Activated naive CD4-positive, alpha-beta T cell treated with anti-CD3 and anti-CD28 coated beads, Interleukin-2, amount 50 U/mL, for 72 hours (primary cell): ENCODE measurements around the gene DNAJC6. TPM values are rescaled to one million over a fixed set of nuclear protein-coding genes. Genes with fewer than 3 reads are reported as not detected.
"Not testable (repeated sequence)": the region's sequence is repeated elsewhere in the genome, so short reads cannot be mapped to it uniquely, and the experiment has no call there.

ENCODE experiments used
- ATAC-seq, 2 donors: fragments of 150-1000 bp; cut with Tn5 transposase; 2 replicates each; pipeline ENCODE4 v1.10.0; 2021; ENCODE audit warnings: mild to moderate bottlenecking in 2 of 2, moderate library complexity in 2 of 2
- DNase-seq, 2 donors: peaks; one replicate each; pipeline ENCODE4 v3.0.0; 2021 to 2022; ENCODE audit warnings: low spot score in 2 of 2
- H3K27ac Mint-ChIP-seq, 2 donors: one replicate each; pipeline ENCODE4 v1.8.0; 2022; ENCODE audit warnings: mild to moderate bottlenecking in 2 of 2, mixed read lengths in 2 of 2
- H3K36me3 Mint-ChIP-seq, 2 donors: one replicate each; pipeline ENCODE4 v1.8.0; 2022; ENCODE audit warnings: mixed read lengths in 2 of 2
- H3K9me3 Mint-ChIP-seq, 2 donors: one replicate each; pipeline ENCODE4 v1.8.0; 2022; ENCODE audit warnings: mixed read lengths in 2 of 2
- total RNA-seq, 2 donors: library from RNA; stranded (reverse); gene quantifications; one replicate each; pipeline ENCODE4 v1.2.3, GENCODE V29; 2022

Gene DNAJC6
- total RNA-seq, 2 donors from 2014 or later: 0.91 to 3.1 TPM

DNA sequence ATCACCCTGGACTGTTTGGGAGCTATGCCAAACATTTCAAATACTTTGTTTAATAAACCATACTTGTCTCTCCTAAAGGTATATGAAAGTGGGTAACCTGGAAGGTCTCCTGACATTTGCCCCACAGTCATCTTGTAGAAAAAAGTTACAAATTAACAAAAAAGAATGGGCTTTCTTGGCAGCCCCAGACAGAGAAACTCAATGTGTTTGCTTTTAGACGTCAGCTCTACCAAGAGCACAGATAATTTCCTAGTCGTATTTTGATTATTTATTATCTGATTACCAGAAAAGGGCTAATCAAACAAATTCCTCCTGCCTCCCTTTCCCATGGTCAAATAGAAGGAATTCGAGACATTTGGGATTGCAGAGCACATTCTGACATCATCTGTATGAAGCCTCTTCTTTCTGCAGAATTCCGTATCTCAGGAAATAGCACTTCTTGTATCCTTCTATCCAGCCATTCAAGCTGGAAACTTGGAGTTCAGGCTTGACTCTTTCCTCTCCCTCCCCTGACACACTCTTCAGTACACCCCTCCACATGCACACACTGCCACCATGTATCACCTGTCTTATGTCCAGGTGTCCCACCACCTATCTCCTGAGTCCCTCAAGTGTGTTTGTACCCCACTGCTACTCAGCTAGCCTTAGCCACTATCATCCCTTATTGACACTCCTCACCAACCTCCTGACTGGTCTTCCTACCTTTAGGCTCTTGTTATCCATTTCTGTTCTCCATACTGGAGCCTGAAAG, 68.3 kb downstream of the DNAJC6 start:
- no peak overlapping the region for H3K27ac Mint-ChIP-seq
- ATAC-seq (no peak), DNase-seq (no peak)
- peaks cover 4 to 5% of the 10 kb centered on the region in 2 donors for H3K36me3 Mint-ChIP-seq
- H3K9me3 Mint-ChIP-seq: peaks cover 0 to 2% of the 10 kb centered on the region in 2 donors

GRCh38 chr1:65378247-65378946, 69.1 kb downstream of the DNAJC6 start:
- peaks cover 4 to 5% of the 10 kb centered on the region in 2 donors for H3K36me3 Mint-ChIP-seq
- peaks cover 0 to 4% of the 10 kb centered on the region in 2 donors for H3K9me3 Mint-ChIP-seq
- DNase-seq: no peak
- no peak overlapping the region for H3K27ac Mint-ChIP-seq
- ATAC-seq: no peak

GRCh38 chr1:65384426-65384825, 75.1 kb downstream of the DNAJC6 start:
- H3K9me3 Mint-ChIP-seq: peaks cover 0 to 11% of the 10 kb centered on the region in 2 donors
- not testable (repeated sequence) for DNase-seq, ATAC-seq, H3K36me3 Mint-ChIP-seq, H3K27ac Mint-ChIP-seq

GRCh38 chr1:65386439-65386838, 77.1 kb downstream of the DNAJC6 start:
- ATAC-seq: no peak
- no peaks in the 10 kb centered on the region for H3K36me3 Mint-ChIP-seq
- H3K27ac Mint-ChIP-seq: no peak overlapping the region
- DNase-seq: no peak
- H3K9me3 Mint-ChIP-seq: peaks cover 0 to 11% of the 10 kb centered on the region in 2 donors

DNA sequence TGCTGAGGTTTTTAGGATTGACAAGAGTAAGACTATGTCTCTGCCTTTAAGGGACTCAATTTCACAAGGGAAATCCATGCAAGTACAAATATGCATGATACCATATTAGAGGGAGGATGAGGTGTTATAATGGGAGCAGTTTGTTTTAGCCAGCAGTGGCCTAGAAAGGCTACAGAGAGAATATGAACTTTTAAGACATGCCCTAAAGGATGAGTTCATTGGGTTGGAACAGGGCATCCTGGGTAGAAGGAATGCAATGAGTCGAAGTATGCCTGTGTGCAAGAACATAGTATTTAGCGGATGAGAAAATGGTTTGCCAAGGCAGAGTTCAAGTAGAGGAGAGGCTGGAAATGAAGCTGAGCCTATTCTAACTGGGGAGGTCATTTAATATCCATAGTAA, 78.5 kb downstream of the DNAJC6 start:
- Mint-ChIP-seq H3K27ac (no peak overlapping the region), H3K36me3 (no peaks in the 10 kb centered on the region), H3K9me3 (peaks cover 0 to 8% of the 10 kb centered on the region in 2 donors)
- no peak for ATAC-seq
- no peak for DNase-seq

- Mint-ChIP-seq H3K36me3 (no peaks in the 10 kb centered on the region), H3K27ac (peak overlapping the region in 1 of 2 donors; percentile 62), H3K9me3 (peaks cover 0 to 7% of the 10 kb centered on the region in 2 donors)
- no peak for DNase-seq
- peak in 1 of 2 donors; percentile 43 for ATAC-seq
These were observed 79.8 kb downstream of the DNAJC6 start for GRCh38 chr1:65388908-65389695.

DNA sequence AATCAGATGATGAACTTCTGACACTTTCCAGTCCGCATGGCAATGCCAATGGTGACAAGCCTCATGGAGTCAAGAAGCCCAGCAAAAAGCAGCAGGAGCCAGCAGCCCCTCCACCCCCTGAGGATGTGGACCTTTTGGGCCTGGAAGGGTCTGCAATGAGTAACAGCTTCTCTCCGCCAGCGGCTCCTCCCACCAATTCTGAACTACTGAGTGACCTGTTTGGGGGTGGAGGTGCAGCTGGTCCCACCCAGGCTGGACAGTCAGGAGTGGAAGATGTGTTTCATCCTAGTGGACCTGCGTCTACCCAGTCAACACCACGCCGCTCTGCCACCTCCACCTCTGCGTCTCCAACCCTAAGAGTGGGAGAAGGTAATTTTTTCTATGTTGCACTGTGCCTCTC, 83.2 kb downstream of the DNAJC6 start:
- DNase-seq: no peak
- H3K27ac Mint-ChIP-seq: no peak overlapping the region
- peaks cover 0 to 5% of the 10 kb centered on the region in 2 donors for H3K9me3 Mint-ChIP-seq
- no peaks in the 10 kb centered on the region for H3K36me3 Mint-ChIP-seq
- no peak for ATAC-seq

GRCh38 chr1:65393347-65393746, 84.0 kb downstream of the DNAJC6 start:
- H3K27ac Mint-ChIP-seq: peak overlapping the region in 1 of 2 donors; percentile 18
- no peaks in the 10 kb centered on the region for H3K9me3 Mint-ChIP-seq
- DNase-seq: peak in 1 of 2 donors; percentile 20
- ATAC-seq: peak; percentile 84 to 87
- no peaks in the 10 kb centered on the region for H3K36me3 Mint-ChIP-seq

DNA sequence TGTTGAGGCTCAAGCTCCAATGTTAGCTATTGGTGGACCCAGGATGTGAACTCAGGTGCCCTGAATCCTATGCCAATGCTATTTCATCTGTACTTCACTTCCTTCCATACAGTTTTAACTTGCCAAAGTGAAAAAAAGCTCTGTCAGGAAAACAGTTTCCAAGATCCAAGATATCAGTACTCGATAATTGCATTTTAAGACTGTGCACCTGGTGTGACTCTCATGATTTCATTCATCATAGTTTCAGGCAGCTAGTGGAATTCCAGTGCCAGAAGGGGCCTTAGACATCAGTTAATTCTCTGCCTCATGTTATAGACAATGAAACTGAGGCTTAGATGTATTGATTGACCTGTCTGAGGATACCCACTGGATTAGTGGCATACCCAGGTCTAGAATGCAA, 84.6 kb downstream of the DNAJC6 start:
- ATAC-seq (no peak), DNase-seq (no peak)
- H3K27ac Mint-ChIP-seq: peak overlapping the region in 1 of 2 donors; percentile 18
- no peaks in the 10 kb centered on the region for H3K36me3 Mint-ChIP-seq
- no peaks in the 10 kb centered on the region for H3K9me3 Mint-ChIP-seq

GRCh38 chr1:65395887-65396612, 86.7 kb downstream of the DNAJC6 start:
- Mint-ChIP-seq H3K27ac (no peak overlapping the region), H3K9me3 (no peaks in the 10 kb centered on the region), H3K36me3 (no peaks in the 10 kb centered on the region)
- peak; percentile 70 to 71 for ATAC-seq
- peak in 1 of 2 donors; percentile 13 for DNase-seq

- peak; percentile 39 to 52 for ATAC-seq
- no peaks in the 10 kb centered on the region for H3K9me3 Mint-ChIP-seq
- H3K27ac Mint-ChIP-seq: no peak overlapping the region
- H3K36me3 Mint-ChIP-seq: no peaks in the 10 kb centered on the region
- DNase-seq: no peak
These were observed 88.7 kb downstream of the DNAJC6 start for GRCh38 chr1:65398083-65398482.

GRCh38 chr1:65399003-65399402, 89.7 kb downstream of the DNAJC6 start:
- DNase-seq (no peak), ATAC-seq (no peak)
- H3K27ac Mint-ChIP-seq: no peak overlapping the region
- no peaks in the 10 kb centered on the region for H3K9me3 Mint-ChIP-seq
- H3K36me3 Mint-ChIP-seq: no peaks in the 10 kb centered on the region

GRCh38 chr1:65401612-65402011, 92.3 kb downstream of the DNAJC6 start:
- no peaks in the 10 kb centered on the region for H3K9me3 Mint-ChIP-seq

GRCh38 chr1:65404941-65405340, 95.6 kb downstream of the DNAJC6 start:
- H3K36me3 Mint-ChIP-seq: no peaks in the 10 kb centered on the region
- no peak for DNase-seq
- H3K27ac Mint-ChIP-seq: no peak overlapping the region
- no peak for ATAC-seq
- no peaks in the 10 kb centered on the region for H3K9me3 Mint-ChIP-seq

More at GRCh38 chr1:65401612-65402011, 92.3 kb downstream of the DNAJC6 start:
- no peaks in the 10 kb centered on the region for H3K36me3 Mint-ChIP-seq
- no peak for ATAC-seq
- no peak overlapping the region for H3K27ac Mint-ChIP-seq
- no peak for DNase-seq

DNA sequence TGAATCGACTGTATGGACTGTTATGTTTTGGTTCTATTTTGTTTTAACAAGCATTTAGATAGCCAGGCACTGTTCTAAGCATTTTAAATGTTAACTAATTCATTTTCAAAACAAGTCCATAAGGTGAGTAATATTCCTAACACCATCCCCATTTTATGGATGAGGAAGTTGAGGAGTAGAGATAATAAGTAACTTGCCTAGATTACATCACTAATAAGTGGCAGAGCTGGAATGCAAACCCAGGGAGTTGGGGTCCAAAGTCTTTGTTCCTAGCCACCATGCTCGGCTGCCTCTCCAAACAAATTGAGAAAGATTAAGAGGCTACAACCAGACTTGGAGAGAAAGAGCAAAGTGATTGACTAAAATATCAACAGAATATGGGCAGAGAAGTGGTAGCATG, 98.5 kb downstream of the DNAJC6 start:
- Mint-ChIP-seq H3K27ac (no peak overlapping the region), H3K9me3 (no peaks in the 10 kb centered on the region), H3K36me3 (no peaks in the 10 kb centered on the region)
- no peak for DNase-seq
- no peak for ATAC-seq

DNA sequence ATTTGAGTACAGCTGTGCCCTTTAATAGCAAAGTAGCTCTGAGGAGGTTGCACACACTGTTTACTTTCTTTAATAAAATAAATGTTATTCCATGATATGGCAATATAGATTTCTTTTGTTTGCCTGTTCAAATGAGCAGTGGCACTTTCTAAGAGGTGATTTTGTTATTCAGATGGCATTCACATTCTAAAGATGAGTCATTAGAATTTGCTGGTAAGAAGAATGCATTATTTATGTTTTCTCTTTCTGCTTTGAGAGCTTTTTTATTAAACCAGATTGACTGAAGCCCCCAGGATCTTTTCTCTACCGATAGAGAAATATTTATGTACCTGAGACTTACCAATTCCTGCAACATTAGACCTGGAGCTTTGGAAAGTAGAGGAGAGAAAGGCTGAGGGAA, 100.0 kb downstream of the DNAJC6 start:
- Mint-ChIP-seq H3K27ac (no peak overlapping the region), H3K9me3 (no peaks in the 10 kb centered on the region), H3K36me3 (no peaks in the 10 kb centered on the region)
- no peak for ATAC-seq
- no peak for DNase-seq
